Neural crest cell (in vitro differentiated cells): ENCODE measurements around the gene GHRHR. TPM values are rescaled to one million over a fixed set of nuclear protein-coding genes. Genes with fewer than 3 reads are reported as not detected.
A peak's percentile ranks its signal among the peaks of the same experiment; 100 is the strongest.

ENCODE experiments used
- DNase-seq: peaks from one replicate; pipeline ENCODE4 v3.0.0; 2021; ENCODE audit warnings: low read depth, mixed read lengths, low spot score
- H3K27ac Mint-ChIP-seq: one replicate; pipeline ENCODE4 v1.8.0; 2021; ENCODE audit warnings: mild to moderate bottlenecking, mixed read lengths; ENCODE audit not compliant: unreplicated experiment
- H3K27me3 Mint-ChIP-seq: 2 replicates; pipeline ENCODE4 v1.8.0; 2021; ENCODE audit warnings: low read depth, mild to moderate bottlenecking, mixed read lengths
- H3K36me3 Mint-ChIP-seq: 2 replicates; pipeline ENCODE4 v1.8.0; 2021; ENCODE audit warnings: low read depth, mild to moderate bottlenecking, mixed read lengths
- H3K4me1 Mint-ChIP-seq: 2 replicates; pipeline ENCODE4 v1.8.0; 2021; ENCODE audit warnings: mixed read lengths
- H3K4me3 Mint-ChIP-seq: one replicate; pipeline ENCODE4 v1.8.0; 2021; ENCODE audit warnings: mild to moderate bottlenecking, mixed read lengths
- H3K9me3 Mint-ChIP-seq: 2 replicates; pipeline ENCODE4 v1.8.0; 2021; ENCODE audit warnings: mixed read lengths
- CTCF ChIP-seq: fragments of 200-600 bp; sonication (generic); conservative IDR thresholded peaks from 2 replicates; pipeline ENCODE4 v1.5.0; 2021; ENCODE audit warnings: antibody characterized with exemption, mild to moderate bottlenecking
- total RNA-seq: library from RNA; stranded (reverse); gene quantifications from 2 replicates; pipeline ENCODE4 v1.2.1, GENCODE V29; 2021

GHRHR gene
- total RNA-seq, 1 donor from 2014 or later: not detected

- peak; percentile 10 for DNase-seq
- Mint-ChIP-seq H3K27me3 (no peaks in the 10 kb centered on the region), H3K4me3 (no peak overlapping the region), H3K4me1 (peaks cover 16% of the 10 kb centered on the region), H3K27ac (no peak overlapping the region), H3K36me3 (no peaks in the 10 kb centered on the region), H3K9me3 (no peaks in the 10 kb centered on the region)
- no peak for TF ChIP-seq CTCF
Observed at GRCh38 chr7:31027161-31027965, 63.6 kb downstream of the GHRHR start.

- H3K4me3 Mint-ChIP-seq: no peak overlapping the region
- no peak overlapping the region for H3K27ac Mint-ChIP-seq
- H3K4me1 Mint-ChIP-seq: peaks cover 16% of the 10 kb centered on the region
- H3K36me3 Mint-ChIP-seq: no peaks in the 10 kb centered on the region
- H3K9me3 Mint-ChIP-seq: no peaks in the 10 kb centered on the region
- no peak for DNase-seq
- no peaks in the 10 kb centered on the region for H3K27me3 Mint-ChIP-seq
- TF ChIP-seq CTCF: no peak
Observed at GRCh38 chr7:31028006-31028405, 64.3 kb downstream of the GHRHR start.

GRCh38 chr7:31028417-31028992, 64.8 kb downstream of the GHRHR start:
- no peaks in the 10 kb centered on the region for H3K9me3 Mint-ChIP-seq
- no peak overlapping the region for H3K4me3 Mint-ChIP-seq
- H3K27me3 Mint-ChIP-seq: no peaks in the 10 kb centered on the region
- H3K4me1 Mint-ChIP-seq: peaks cover 16% of the 10 kb centered on the region
- H3K27ac Mint-ChIP-seq: no peak overlapping the region
- DNase-seq: no peak
- TF ChIP-seq CTCF: no peak
- no peaks in the 10 kb centered on the region for H3K36me3 Mint-ChIP-seq

Other genes starting within 250 kb of the GHRHR start
- gene INMT, start 211.8 kb upstream of the GHRHR start, total RNA-seq: 0.34 and 0.77 TPM in 2 replicates
- 8.6 and 9.2 TPM in 2 replicates for gene MINDY4, start 192.5 kb upstream of the GHRHR start, total RNA-seq
- 0.48 and 1.4 TPM in 2 replicates for gene AQP1, start 52.1 kb upstream of the GHRHR start, total RNA-seq
- gene ADCYAP1R1, start 88.4 kb downstream of the GHRHR start, total RNA-seq: 8.8 and 9.0 TPM in 2 replicates